C4-2B (cell line): Measurements from ENCODE around the gene PDIK1L.

ENCODE experiments used
- CTCF ChIP-seq: fragments of 450-650 bp; conservative IDR thresholded peaks from 2 replicates; pipeline ENCODE4 v1.5.1; 2017; ENCODE audit warnings: mild to moderate bottlenecking
- ZFX ChIP-seq: fragments of 450-650 bp; IDR thresholded peaks from 2 replicates; pipeline ENCODE4 v1.6.1; 2017

DNA sequence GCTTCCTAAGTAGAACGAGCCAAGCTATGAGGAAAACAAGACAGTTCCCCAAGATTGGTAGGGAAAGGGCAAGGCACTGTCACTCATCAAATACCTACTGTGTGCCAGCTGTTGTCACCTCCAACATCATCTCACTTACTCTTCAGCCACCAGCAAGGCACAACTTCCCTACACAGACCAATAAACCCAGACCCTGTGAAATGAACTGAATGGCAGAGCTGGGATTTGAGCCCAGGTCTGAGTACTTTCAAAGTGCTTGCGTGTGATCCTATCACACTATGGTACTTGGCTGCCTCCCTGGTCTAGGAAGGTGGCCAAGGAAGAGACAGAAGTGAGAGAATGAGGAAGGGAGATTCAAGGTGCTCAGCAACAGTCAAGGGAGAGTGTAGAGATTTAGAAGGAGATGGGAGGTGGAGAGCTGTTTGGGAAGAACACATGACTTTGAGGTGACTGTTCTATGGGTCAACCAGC is 27.5 kb upstream of the PDIK1L start:
- TF ChIP-seq CTCF (no peak), ZFX (no peak)
